ENCODE data around the gene ZNF621.

GRCh38 chr3:40516201-40516600, 8.6 kb upstream of the ZNF621 start:
- TF ChIP-seq TAF1 (conservative IDR thresholded peaks at IDR 0.05) = no peak
- no peak for TF ChIP-seq YY1 (IDR thresholded peaks at IDR 0.05)
- no peak for TF ChIP-seq SP1 (IDR thresholded peaks at IDR 0.05)
- TF ChIP-seq, protein P1, sequence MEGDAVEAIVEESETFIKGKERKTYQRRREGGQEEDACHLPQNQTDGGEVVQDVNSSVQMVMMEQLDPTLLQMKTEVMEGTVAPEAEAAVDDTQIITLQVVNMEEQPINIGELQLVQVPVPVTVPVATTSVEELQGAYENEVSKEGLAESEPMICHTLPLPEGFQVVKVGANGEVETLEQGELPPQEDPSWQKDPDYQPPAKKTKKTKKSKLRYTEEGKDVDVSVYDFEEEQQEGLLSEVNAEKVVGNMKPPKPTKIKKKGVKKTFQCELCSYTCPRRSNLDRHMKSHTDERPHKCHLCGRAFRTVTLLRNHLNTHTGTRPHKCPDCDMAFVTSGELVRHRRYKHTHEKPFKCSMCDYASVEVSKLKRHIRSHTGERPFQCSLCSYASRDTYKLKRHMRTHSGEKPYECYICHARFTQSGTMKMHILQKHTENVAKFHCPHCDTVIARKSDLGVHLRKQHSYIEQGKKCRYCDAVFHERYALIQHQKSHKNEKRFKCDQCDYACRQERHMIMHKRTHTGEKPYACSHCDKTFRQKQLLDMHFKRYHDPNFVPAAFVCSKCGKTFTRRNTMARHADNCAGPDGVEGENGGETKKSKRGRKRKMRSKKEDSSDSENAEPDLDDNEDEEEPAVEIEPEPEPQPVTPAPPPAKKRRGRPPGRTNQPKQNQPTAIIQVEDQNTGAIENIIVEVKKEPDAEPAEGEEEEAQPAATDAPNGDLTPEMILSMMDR (IDR thresholded peaks at IDR 0.05; ENCODE audit: low read depth, low read length, missing input control) = no peak
- TF ChIP-seq MAX (IDR thresholded peaks at IDR 0.05) = no peak
- TF ChIP-seq, protein P2, sequence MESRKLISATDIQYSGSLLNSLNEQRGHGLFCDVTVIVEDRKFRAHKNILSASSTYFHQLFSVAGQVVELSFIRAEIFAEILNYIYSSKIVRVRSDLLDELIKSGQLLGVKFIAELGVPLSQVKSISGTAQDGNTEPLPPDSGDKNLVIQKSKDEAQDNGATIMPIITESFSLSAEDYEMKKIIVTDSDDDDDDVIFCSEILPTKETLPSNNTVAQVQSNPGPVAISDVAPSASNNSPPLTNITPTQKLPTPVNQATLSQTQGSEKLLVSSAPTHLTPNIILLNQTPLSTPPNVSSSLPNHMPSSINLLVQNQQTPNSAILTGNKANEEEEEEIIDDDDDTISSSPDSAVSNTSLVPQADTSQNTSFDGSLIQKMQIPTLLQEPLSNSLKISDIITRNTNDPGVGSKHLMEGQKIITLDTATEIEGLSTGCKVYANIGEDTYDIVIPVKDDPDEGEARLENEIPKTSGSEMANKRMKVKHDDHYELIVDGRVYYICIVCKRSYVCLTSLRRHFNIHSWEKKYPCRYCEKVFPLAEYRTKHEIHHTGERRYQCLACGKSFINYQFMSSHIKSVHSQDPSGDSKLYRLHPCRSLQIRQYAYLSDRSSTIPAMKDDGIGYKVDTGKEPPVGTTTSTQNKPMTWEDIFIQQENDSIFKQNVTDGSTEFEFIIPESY (IDR thresholded peaks at IDR 0.05) = no peak
- TF ChIP-seq REST (IDR thresholded peaks at IDR 0.05) = no peak
